Measurements from ENCODE around the gene TGM5. TPM values are rescaled to one million over a fixed set of nuclear protein-coding genes. Genes with fewer than 3 reads are reported as not detected.

The TGM5 gene
- total and polyA plus RNA-seq, 2 donors (not counting 3 experiments of a cell fraction or from before 2014, with no cell fraction given): not detected

DNA sequence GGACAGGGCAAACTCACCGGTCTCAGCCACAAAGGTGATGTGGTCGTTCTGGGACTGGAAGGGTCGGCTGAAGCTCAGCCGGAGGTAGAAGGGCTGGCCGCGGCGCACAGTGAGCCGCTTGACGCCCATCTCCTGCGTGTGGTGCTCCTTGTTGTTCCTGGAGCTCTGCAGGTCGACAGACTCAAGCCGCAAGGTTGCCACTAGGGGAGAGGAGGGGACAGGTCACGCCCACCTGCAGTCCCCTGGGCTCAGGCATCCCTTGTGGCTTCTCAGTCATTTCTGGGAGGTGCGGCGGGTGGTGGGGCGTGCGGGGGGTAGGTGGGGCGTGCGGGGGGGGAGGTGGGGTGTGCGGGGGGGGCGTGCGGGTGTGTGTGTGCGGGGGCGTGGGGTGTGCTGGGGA is 26.7 kb upstream of the TGM5 start:
- no peaks in the 10 kb centered on the region for H4K20me1 ChIP-seq (replicated peaks; ENCODE audit: control insufficient read depth, extremely low read depth, insufficient read depth, low read length)
- H3K79me2 ChIP-seq (ENCODE audit: control insufficient read depth, insufficient read depth, low read length): no peaks in the 10 kb centered on the region
- H3K9me1 ChIP-seq (replicated peaks; ENCODE audit: control insufficient read depth, extremely low read depth, insufficient read depth, low read length): no peaks in the 10 kb centered on the region
- POLR2A ChIA-PET: no interaction called here
- H3K4me1 ChIP-seq (ENCODE audit: control insufficient read depth, extremely low read depth, insufficient read depth, low read length): no peaks in the 10 kb centered on the region
- dilution Hi-C loops (cut with MboI; ENCODE audit: extremely low pct_ligation_motif_present, low sequenced_read_pairs): no loop called here
- no peaks in the 10 kb centered on the region for H3K9me3 ChIP-seq (replicated peaks; ENCODE audit: control insufficient read depth, insufficient read depth, low read length)
- H2AFZ ChIP-seq (ENCODE audit: low read depth, low read length): no peak overlapping the region
- FAIRE-seq: no peak
- H3K27me3 ChIP-seq (ENCODE audit: control insufficient read depth in 2 of 2, insufficient read depth in 2 of 2, low read length in 2 of 2): peaks cover 26 to 34% of the 10 kb centered on the region in 2 experiments
- H3K9ac ChIP-seq (replicated peaks; ENCODE audit: extremely low read depth, insufficient read depth, low read length): no peak overlapping the region
- BruUV-seq (replicated peaks): no TSS peak
- no peaks in the 10 kb centered on the region for H3K36me3 ChIP-seq (ENCODE audit: control insufficient read depth in 2 of 2, extremely low read depth in 1 of 2, insufficient read depth in 2 of 2, low read length in 2 of 2)
- no peak overlapping the region for H3K4me3 ChIP-seq (replicated peaks in 1 of 3; ENCODE audit: insufficient read depth in 1 of 3, low read depth in 1 of 3, low read length in 3 of 3)
- DNase-seq (ENCODE audit: low read depth, low spot score): no peak
- no peak overlapping the region for H3K4me2 ChIP-seq (ENCODE audit: insufficient read depth, low read length)
- CTCF ChIA-PET: interaction anchor here (1.3 to 4.4 kb wide), 2 partner anchors 8 to 68 kb away, joined by 6 to 23 read pairs; no protein-coding TSS in a partner anchor
- intact Hi-C loops (cut with micrococcal nuclease): no loop called here
- no peak for TF ChIP-seq MYC (IDR thresholded peaks at IDR 0.05; ENCODE audit: low read depth, low read length)
- no peak for TF ChIP-seq POLR2AphosphoS5 (IDR thresholded peaks at IDR 0.05; ENCODE audit: insufficient read depth, low read depth, low read length)
- TF ChIP-seq EZH2 (IDR thresholded peaks at IDR 0.05; ENCODE audit: borderline replicate concordance, low read depth, low read length, severe bottlenecking): no peak
- TF ChIP-seq GATA2 (IDR thresholded peaks at IDR 0.05; ENCODE audit: insufficient read depth, insufficient read length, low read depth, low read length): no peak
- TF ChIP-seq FOS (IDR thresholded peaks at IDR 0.05; ENCODE audit: borderline replicate concordance, insufficient read depth, low read length): no peak
- no peak for TF ChIP-seq JUN (IDR thresholded peaks at IDR 0.05; ENCODE audit: borderline replicate concordance, insufficient read depth, insufficient read length, low read depth)
- TF ChIP-seq, protein P1, sequence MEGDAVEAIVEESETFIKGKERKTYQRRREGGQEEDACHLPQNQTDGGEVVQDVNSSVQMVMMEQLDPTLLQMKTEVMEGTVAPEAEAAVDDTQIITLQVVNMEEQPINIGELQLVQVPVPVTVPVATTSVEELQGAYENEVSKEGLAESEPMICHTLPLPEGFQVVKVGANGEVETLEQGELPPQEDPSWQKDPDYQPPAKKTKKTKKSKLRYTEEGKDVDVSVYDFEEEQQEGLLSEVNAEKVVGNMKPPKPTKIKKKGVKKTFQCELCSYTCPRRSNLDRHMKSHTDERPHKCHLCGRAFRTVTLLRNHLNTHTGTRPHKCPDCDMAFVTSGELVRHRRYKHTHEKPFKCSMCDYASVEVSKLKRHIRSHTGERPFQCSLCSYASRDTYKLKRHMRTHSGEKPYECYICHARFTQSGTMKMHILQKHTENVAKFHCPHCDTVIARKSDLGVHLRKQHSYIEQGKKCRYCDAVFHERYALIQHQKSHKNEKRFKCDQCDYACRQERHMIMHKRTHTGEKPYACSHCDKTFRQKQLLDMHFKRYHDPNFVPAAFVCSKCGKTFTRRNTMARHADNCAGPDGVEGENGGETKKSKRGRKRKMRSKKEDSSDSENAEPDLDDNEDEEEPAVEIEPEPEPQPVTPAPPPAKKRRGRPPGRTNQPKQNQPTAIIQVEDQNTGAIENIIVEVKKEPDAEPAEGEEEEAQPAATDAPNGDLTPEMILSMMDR (IDR thresholded peaks at IDR 0.05; ENCODE audit: extremely low read depth in 1 of 2, insufficient read depth in 1 of 2, low read depth in 1 of 2, low read length in 2 of 2): no peak
- H3K27ac ChIP-seq (ENCODE audit: insufficient read depth, low read depth, low read length): no peak overlapping the region
